GM12878 (cell line): ENCODE results near the gene LYVE1.

Experiments
- BCL3 ChIP-seq: IDR thresholded peaks from 2 replicates; pipeline ENCODE4 v1.6.1; 2011; ENCODE audit warnings: borderline replicate concordance, low read depth, mild to moderate bottlenecking, moderate library complexity, low read length; ENCODE audit not compliant: insufficient read depth, poor library complexity, severe bottlenecking
- CTCF ChIP-seq, 3 experiments: IDR thresholded peaks in 2 of 3; conservative IDR thresholded peaks in 1 of 3; 2 replicates each; pipeline ENCODE4 v1.5.1; 2011; ENCODE audit warnings: low read depth in 3 of 3, low read length in 3 of 3, mild to moderate bottlenecking in 3 of 3, control low read depth in 2 of 3, moderate library complexity in 2 of 3, inconsistent platforms in 1 of 3, mixed read lengths in 1 of 3; ENCODE audit not compliant: control insufficient read depth in 2 of 3, insufficient read depth in 1 of 3; ENCODE audit errors: extremely low read depth in 1 of 3
- EZH2 ChIP-seq: IDR thresholded peaks from 2 replicates; pipeline ENCODE4 v1.6.1; 2012; ENCODE audit warnings: low read depth, mild to moderate bottlenecking, control low read depth, inconsistent platforms, low read length, borderline replicate concordance; ENCODE audit not compliant: control insufficient read depth
- FOS ChIP-seq: IDR thresholded peaks from 3 replicates; pipeline ENCODE4 v1.6.1; 2011; ENCODE audit warnings: borderline replicate concordance; ENCODE audit not compliant: insufficient read length; ENCODE audit errors: extremely low read depth
- POLR2A ChIP-seq: IDR thresholded peaks from 2 replicates; pipeline ENCODE4 v1.6.1; 2011; ENCODE audit warnings: low read depth, mild to moderate bottlenecking, low read length
- TAF1 ChIP-seq: IDR thresholded peaks from 2 replicates; pipeline ENCODE4 v1.6.1; 2011; ENCODE audit warnings: mild to moderate bottlenecking, low read depth, low read length, borderline replicate concordance
- TF ChIP-seq, protein P1 (sequence below): IDR thresholded peaks from 2 replicates; pipeline ENCODE4 v1.6.1; 2011; ENCODE audit warnings: low read depth, low read length, improper control_type of control experiment, borderline replicate concordance

- TF ChIP-seq FOS (no peak), BCL3 (no peak), TAF1 (no peak), POLR2A (no peak), EZH2 (no peak), CTCF (IDR thresholded peaks at IDR 0.05 in 2 of 3, conservative IDR thresholded peaks at IDR 0.05 in 1 of 3; ENCODE audit: control insufficient read depth in 2 of 3, extremely low read depth in 1 of 3, insufficient read depth in 1 of 3, low read depth in 3 of 3, low read length in 3 of 3) (no peak)
- TF ChIP-seq, protein P1, sequence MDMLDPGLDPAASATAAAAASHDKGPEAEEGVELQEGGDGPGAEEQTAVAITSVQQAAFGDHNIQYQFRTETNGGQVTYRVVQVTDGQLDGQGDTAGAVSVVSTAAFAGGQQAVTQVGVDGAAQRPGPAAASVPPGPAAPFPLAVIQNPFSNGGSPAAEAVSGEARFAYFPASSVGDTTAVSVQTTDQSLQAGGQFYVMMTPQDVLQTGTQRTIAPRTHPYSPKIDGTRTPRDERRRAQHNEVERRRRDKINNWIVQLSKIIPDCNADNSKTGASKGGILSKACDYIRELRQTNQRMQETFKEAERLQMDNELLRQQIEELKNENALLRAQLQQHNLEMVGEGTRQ: no peak
Observed at GRCh38 chr11:10568486-10568941, at the start of gene LYVE1.
